Breast epithelium (tissue), 4 donors: ENCODE results near the gene SLC6A3. TPM values are rescaled to one million over a fixed set of nuclear protein-coding genes. Genes with fewer than 3 reads are reported as not detected.

Source experiments
- DNase-seq, 2 donors: peaks; one replicate each; pipeline ENCODE4 v3.0.0-alpha.2; 2019; ENCODE audit warnings: low spot score in 2 of 2
- H3K27ac ChIP-seq, 2 donors: fragments of 200-600 bp; sonication (generic) in 1 of 2; one replicate each; pipeline ENCODE4 v1.5.1; 2016 to 2019; ENCODE audit warnings: mild to moderate bottlenecking in 1 of 2
- H3K27me3 ChIP-seq, 2 donors: fragments of 200-600 bp; sonication (generic) in 1 of 2; one replicate each; pipeline versions ENCODE4 v1.5.1 to v1.6.0; 2017 to 2019; ENCODE audit warnings: control low read depth in 1 of 2, mild to moderate bottlenecking in 1 of 2
- H3K36me3 ChIP-seq: fragments of 200-600 bp; one replicate; pipeline ENCODE4 v1.5.1; 2019
- H3K4me1 ChIP-seq, 2 donors: fragments of 200-600 bp; sonication (generic); one replicate each; pipeline ENCODE4 v1.5.1; 2016 to 2019; ENCODE audit warnings: control low read depth in 1 of 2
- H3K4me3 ChIP-seq, 3 donors: fragments of 200-600 bp; sonication (generic); 1 replicate in 2 of 3; 2 replicates in 1 of 3; pipeline ENCODE4 v1.5.1; 2016 to 2019; ENCODE audit warnings: mild to moderate bottlenecking in 3 of 3, moderate library complexity in 2 of 3
- H3K9me3 ChIP-seq, 2 donors: fragments of 200-600 bp; sonication (generic) in 1 of 2; one replicate each; pipeline ENCODE4 v1.5.1; 2016 to 2019; ENCODE audit warnings: control low read depth in 1 of 2
- POLR2A ChIP-seq: fragments of 450-650 bp; IDR thresholded peaks from one replicate; pipeline ENCODE4 v1.6.1; 2016; ENCODE audit warnings: antibody characterized with exemption, mild to moderate bottlenecking, moderate library complexity
- POLR2AphosphoS5 ChIP-seq, 3 donors: sonication (generic); formaldehyde crosslinking; IDR thresholded peaks; one replicate each; pipeline ENCODE4 v1.6.1; 2017; ENCODE audit warnings: antibody characterized with exemption in 3 of 3
- intact Hi-C: fragments of 100-400 bp; cut with DNase I; formaldehyde crosslinking; loops from one replicate; pipeline ENCODE4 v1.15.1; 2023; ENCODE audit warnings: low total_unique reads
- total RNA-seq, 3 donors: library from RNA; depleted of rRNA; stranded (reverse); fragments of >200 nt; gene quantifications; one replicate each; pipeline ENCODE4 v1.1.0, GENCODE V29; 2016
- TF ChIP-seq, protein P1 (sequence below), 3 donors: fragments of 450-650 bp; IDR thresholded peaks; one replicate each; pipeline ENCODE4 v1.5.1; 2016 to 2017; ENCODE audit warnings: antibody characterized with exemption in 3 of 3, mild to moderate bottlenecking in 3 of 3, moderate library complexity in 3 of 3

SLC6A3 gene
- total RNA-seq, 3 donors from 2014 or later = under 0.01 to 0.32 (median 0.15) TPM

DNA sequence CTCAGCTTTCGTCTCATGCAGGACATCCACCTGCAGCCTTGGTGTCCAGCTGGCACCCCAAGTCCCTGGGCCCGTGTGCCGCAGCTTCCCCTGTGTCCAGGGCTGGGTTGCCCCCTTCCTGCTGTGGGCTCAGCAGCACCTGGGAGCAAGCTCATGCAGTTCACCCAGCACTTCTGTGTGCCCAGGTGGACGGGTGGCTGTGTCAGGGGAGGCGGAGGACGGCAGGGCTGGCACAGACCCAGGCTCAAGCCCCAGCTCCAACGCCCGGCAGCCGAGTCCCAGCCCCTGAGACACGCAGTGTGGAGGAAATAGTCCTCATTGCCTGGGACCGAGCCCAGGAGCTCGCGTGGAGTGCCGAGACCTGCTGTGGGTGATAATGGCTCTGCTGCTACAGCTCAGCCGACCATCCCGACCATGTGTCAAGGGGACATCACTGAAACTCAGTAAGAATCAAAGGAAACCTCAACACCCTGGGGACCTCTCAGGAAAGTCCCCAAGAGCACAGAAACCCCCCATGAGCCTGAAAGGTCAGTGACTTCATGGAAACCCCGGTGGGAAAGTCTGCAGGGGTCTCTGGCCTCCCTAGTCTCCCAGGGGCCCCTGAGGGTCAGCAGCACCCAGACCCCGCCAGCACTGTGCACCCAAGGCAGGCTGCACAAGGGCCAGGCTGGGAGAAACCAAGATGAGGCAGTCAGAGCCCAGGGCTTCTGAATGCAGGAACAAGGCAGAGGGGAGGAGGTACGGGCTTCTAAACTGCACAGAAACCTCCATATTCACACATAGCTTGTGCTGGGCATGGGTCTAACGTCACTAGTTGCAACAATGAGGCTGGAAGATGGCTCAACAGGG is 39.7 kb upstream of the SLC6A3 start:
- Histone ChIP-seq H3K4me3 (no peak overlapping the region), H3K9me3 (no peaks in the 10 kb centered on the region), H3K4me1 (no peaks in the 10 kb centered on the region), H3K27ac (no peak overlapping the region), H3K36me3 (no peaks in the 10 kb centered on the region), H3K27me3 (no peaks in the 10 kb centered on the region)
- no peak for DNase-seq
- intact Hi-C loops = no loop called here
- TF ChIP-seq, protein P1, sequence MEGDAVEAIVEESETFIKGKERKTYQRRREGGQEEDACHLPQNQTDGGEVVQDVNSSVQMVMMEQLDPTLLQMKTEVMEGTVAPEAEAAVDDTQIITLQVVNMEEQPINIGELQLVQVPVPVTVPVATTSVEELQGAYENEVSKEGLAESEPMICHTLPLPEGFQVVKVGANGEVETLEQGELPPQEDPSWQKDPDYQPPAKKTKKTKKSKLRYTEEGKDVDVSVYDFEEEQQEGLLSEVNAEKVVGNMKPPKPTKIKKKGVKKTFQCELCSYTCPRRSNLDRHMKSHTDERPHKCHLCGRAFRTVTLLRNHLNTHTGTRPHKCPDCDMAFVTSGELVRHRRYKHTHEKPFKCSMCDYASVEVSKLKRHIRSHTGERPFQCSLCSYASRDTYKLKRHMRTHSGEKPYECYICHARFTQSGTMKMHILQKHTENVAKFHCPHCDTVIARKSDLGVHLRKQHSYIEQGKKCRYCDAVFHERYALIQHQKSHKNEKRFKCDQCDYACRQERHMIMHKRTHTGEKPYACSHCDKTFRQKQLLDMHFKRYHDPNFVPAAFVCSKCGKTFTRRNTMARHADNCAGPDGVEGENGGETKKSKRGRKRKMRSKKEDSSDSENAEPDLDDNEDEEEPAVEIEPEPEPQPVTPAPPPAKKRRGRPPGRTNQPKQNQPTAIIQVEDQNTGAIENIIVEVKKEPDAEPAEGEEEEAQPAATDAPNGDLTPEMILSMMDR (IDR thresholded peaks at IDR 0.05) = no peak
- TF ChIP-seq POLR2AphosphoS5 (IDR thresholded peaks at IDR 0.05) (no peak), POLR2A (no peak)

DNA sequence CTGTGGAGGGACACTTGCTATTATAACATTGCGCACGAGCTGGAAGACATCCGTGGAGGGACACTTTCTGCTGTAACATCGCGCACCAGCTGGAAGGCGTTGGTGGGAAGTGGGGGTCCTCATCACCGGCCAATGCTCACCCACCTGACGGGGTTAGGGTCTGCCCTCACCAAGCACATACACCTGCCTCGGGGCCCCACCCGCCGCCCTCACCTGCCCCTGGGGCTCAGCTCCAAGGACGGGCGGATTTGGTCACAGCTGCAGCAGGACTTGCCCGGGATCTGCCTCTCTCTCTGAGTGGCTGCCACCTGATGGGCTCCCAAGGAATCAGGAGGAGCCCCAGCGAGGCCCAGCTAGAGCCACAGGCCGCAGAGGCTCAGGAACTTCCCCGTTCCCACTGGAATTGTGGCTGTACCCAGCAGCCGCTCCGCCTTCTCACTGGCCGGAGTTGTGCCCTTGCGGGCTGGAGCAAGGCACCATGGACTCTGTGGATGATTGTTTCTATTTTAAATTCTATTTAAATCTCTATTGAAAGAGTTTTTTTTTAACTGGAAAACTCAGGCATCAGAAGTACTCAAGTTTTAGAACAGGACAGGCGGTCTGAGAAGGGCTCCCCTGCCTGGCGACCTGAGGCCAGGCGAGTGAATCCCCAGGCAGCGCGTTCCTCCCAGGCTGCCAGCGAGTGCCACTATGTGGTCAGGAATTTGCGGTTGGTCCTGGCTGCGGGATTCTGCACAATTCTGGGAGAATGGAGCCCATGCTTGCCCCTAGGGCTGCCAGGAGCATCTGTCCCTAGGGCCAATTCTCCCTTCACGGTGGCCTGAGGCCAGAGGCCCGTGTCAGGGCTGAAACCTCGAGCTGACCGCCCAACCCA is 38.9 kb upstream of the SLC6A3 start:
- no peaks in the 10 kb centered on the region for H3K27me3 ChIP-seq
- no peaks in the 10 kb centered on the region for H3K4me1 ChIP-seq
- intact Hi-C loops = no loop called here
- DNase-seq = no peak
- no peaks in the 10 kb centered on the region for H3K9me3 ChIP-seq
- TF ChIP-seq, protein P1 (IDR thresholded peaks at IDR 0.05) = no peak
- no peak for TF ChIP-seq POLR2A
- no peak overlapping the region for H3K4me3 ChIP-seq
- no peak overlapping the region for H3K27ac ChIP-seq
- H3K36me3 ChIP-seq = no peaks in the 10 kb centered on the region

DNA sequence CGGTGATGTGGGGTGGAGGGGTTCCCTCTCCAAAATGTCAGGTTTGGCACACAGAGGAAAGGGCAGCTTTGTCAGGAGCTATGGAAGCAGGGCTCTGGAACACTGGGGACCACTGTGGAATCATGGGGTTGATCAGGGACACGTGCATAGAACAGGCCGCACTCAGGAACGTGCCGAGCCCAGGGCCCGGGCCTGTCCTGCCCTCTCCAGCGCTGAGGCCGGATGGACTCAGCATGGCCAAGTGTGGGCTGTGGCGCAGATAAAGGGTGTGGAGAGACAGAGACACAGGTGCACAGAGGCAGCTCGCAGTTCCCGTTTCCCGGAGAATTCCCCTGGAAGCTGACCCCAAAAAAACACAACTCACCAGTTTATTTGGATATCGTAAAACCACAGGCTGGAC is 37.8 kb upstream of the SLC6A3 start:
- Histone ChIP-seq H3K27me3 (no peaks in the 10 kb centered on the region), H3K27ac (no peak overlapping the region), H3K36me3 (no peaks in the 10 kb centered on the region), H3K9me3 (no peaks in the 10 kb centered on the region), H3K4me1 (no peaks in the 10 kb centered on the region), H3K4me3 (no peak overlapping the region)
- intact Hi-C loops = no loop called here
- TF ChIP-seq, protein P1 (IDR thresholded peaks at IDR 0.05) = no peak
- TF ChIP-seq POLR2AphosphoS5 (IDR thresholded peaks at IDR 0.05) (no peak), POLR2A (no peak)
- DNase-seq = no peak

DNA sequence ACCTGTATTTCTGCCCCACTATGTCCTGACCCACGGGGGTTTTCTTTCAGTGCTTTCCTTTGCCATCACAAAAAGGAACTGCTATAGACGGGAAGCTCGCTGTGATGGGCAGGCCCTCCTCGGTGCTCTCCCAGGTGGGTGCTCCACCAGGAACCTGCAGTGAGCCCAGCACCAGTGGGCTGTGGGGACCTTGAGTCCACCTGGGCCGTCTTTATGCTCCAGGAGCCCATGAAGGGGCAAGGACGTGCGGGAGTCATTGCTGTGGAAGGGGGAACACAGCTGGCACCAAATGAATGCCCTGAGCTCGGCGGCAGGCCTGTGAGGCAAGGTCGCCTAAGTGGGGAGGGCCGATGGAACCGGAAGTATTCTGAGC is 36.7 kb upstream of the SLC6A3 start:
- no peak for DNase-seq
- TF ChIP-seq POLR2A (no peak), POLR2AphosphoS5 (IDR thresholded peaks at IDR 0.05) (no peak)
- TF ChIP-seq, protein P1 (IDR thresholded peaks at IDR 0.05) = no peak
- Histone ChIP-seq H3K4me3 (no peak overlapping the region), H3K27me3 (no peaks in the 10 kb centered on the region), H3K36me3 (no peaks in the 10 kb centered on the region), H3K9me3 (no peaks in the 10 kb centered on the region), H3K4me1 (no peaks in the 10 kb centered on the region), H3K27ac (no peak overlapping the region)
- intact Hi-C loops = no loop called here
